HuH-7 (cell line): Measurements from ENCODE around the gene MAPK1.
"Not testable (repeated sequence)": the region's sequence is repeated elsewhere in the genome, so short reads cannot be mapped to it uniquely, and the experiment has no call there.

Source experiments
- DNase-seq: peaks from one replicate; pipeline ENCODE4 v3.0.0; 2011; ENCODE audit warnings: low spot score

Gene MAPK1

GRCh38 chr22:21881841-21882753 is 14.7 kb upstream of the MAPK1 start:
- no peak for DNase-seq

GRCh38 chr22:21876486-21877176 is 9.2 kb upstream of the MAPK1 start:
- DNase-seq, result no peak

- not testable (repeated sequence) for DNase-seq
Measured at GRCh38 chr22:21874953-21875352, 7.5 kb upstream of the MAPK1 start.

- DNase-seq, result no peak
Measured at GRCh38 chr22:21873619-21874018, 6.2 kb upstream of the MAPK1 start.

GRCh38 chr22:21872741-21873140 is 5.3 kb upstream of the MAPK1 start:
- DNase-seq, result not testable (repeated sequence)

- no peak for DNase-seq
Measured at GRCh38 chr22:21868651-21869050, 1.2 kb upstream of the MAPK1 start.

GRCh38 chr22:21866833-21867527 is 465 bp downstream of the MAPK1 start:
- DNase-seq, result no peak

- DNase-seq, result no peak
Measured at GRCh38 chr22:21865041-21865440, 2.4 kb downstream of the MAPK1 start.

- DNase-seq, result no peak
Measured at GRCh38 chr22:21862386-21863245, 4.8 kb downstream of the MAPK1 start.

- no peak for DNase-seq
Measured at GRCh38 chr22:21861851-21862250, 5.6 kb downstream of the MAPK1 start.

GRCh38 chr22:21861264-21861848 is 6.1 kb downstream of the MAPK1 start:
- DNase-seq, result no peak

GRCh38 chr22:21860491-21861039 is 6.9 kb downstream of the MAPK1 start:
- DNase-seq, result no peak

- DNase-seq, result no peak
Measured at GRCh38 chr22:21858025-21858764, 9.2 kb downstream of the MAPK1 start.

GRCh38 chr22:21857481-21857914 is 9.9 kb downstream of the MAPK1 start:
- no peak for DNase-seq

- no peak for DNase-seq
Measured at GRCh38 chr22:21856868-21857267, 10.6 kb downstream of the MAPK1 start.

GRCh38 chr22:21856197-21856596 is 11.2 kb downstream of the MAPK1 start:
- DNase-seq, result no peak

GRCh38 chr22:21855676-21856075 is 11.8 kb downstream of the MAPK1 start:
- DNase-seq, result no peak

- DNase-seq, result no peak
Measured at GRCh38 chr22:21850660-21851059, 16.8 kb downstream of the MAPK1 start.

GRCh38 chr22:21849489-21849888 is 18.0 kb downstream of the MAPK1 start:
- no peak for DNase-seq

GRCh38 chr22:21848057-21848456 is 19.4 kb downstream of the MAPK1 start:
- DNase-seq, result not testable (repeated sequence)
